Stimulated activated CD8-positive, alpha-beta memory T cell treated with anti-CD3 and anti-CD28 coated beads, Interleukin-2, amount 100 ng/mL, for 1 hour (primary cell): ENCODE results near the gene TMEM259.

Experiments used
- DNase-seq, 2 donors: peaks; one replicate each; pipeline ENCODE4 v3.0.0-alpha.2; 2020; ENCODE audit warnings: low read depth in 2 of 2

Gene TMEM259

DNA sequence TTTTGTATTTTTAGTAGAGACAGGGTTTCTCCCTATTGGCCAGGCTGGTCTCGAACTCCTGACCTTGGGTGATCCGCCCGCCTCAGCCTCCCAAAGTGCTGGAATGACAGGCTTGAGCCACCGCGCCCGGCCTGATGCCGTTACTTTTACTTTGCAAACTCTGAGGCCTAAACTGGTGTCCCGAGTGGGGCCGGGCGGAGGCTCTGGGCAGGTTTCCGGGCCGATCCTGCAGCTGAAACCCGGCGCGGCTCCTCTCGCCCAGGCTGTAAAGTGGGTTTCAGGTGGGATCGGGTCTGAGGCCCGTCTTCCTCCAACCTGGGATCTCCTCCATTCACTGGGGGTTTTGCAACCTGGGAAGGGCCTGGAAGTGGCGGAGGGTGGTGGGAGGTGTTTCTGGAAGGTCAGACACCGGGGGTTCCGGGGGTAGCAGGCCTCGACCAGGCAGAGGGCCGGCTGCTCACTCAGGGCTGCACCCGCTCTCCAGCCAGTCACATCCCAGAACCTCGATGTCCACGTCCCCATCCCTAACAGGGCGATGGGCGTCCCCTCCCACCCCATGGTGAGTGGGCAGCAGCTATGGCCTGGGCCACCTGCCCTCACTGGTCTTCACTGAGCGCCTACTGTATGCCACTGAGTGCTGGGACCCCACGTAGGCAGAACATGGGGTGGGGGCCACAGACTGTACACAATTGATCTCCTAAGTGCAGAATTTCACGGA is 58.1 kb downstream of the TMEM259 start:
- DNase-seq = no peak

DNA sequence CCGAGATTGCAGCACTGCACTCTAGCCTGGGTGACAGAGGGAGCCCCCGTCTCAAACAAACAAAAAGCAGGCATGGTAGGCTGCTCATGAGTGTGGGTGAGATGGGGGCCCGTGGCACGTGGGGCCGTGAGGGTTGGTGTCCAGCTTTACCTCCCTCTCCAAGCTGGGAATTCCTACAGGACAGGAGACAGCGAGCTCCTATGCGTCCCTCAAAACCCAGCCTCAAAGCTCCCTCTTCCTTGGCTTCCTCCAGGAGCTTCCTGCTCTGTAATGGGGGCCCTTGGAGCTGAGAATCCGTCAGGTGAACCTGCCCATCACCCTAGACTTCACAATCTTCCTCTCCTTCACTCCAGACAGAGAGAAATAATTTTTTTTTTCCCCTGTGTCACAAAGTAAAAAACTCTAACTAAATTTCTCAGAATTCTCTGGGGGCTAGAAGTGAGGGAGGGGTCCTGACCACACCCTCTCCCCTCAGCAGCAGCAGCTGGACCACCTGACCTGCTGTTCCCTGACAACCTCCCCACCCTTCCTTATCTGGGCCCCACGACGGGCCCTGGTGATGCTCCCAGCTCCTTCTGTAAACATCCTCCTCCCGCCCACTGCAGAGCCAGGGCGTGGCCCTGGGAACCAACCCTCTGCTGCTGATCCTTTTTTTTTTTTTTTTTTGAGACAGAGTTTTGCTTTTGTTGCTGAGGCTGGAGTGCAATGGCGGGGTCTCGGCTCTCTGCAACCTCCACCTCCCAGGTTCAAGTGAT is 58.9 kb downstream of the TMEM259 start:
- no peak for DNase-seq

DNA sequence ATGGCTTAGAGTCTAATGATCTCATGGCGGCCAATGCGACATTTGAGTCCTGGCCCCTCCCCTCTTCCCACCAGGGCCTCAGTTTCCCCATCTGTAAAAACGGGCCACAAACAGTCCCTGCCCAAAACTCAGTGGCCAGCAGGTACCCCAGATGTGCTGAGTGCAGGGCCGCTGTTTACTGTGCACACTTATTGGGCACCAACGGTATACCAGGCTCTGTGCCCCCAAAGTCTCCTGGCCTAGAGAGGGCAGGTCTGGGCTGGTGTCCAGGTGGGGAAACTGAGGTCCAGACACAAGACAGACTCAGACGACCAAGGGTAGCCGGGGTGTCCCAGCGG is 60.4 kb downstream of the TMEM259 start:
- no peak for DNase-seq

DNA sequence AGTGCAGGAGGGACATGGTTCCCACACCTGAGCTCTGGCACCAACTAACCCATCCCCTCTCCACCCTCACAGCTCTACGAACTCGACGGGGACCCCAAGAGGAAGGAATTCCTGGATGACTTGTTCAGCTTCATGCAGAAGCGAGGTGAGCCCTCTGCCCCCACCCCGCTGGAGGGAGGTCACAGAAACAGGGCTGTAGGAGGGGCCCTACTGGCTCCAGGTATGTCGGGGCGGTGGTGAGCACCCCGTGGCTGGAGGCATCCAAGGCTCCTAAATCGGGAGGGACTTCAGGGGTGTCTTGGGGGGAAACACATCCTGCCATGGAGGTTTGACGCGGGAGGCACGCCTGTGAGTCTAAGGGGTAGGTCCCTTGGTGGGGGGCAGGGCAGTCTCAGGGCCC is 60.9 kb downstream of the TMEM259 start:
- no peak for DNase-seq
